GM12874 (cell line): ENCODE measurements around the gene VAV3.

Experiments used
- TF ChIP-seq, protein P1 (sequence below): IDR thresholded peaks from 2 replicates; pipeline ENCODE4 v1.5.1; 2011; ENCODE audit warnings: low read depth, mild to moderate bottlenecking, control low read depth, low read length, moderate library complexity; ENCODE audit not compliant: insufficient read depth

VAV3 gene

DNA sequence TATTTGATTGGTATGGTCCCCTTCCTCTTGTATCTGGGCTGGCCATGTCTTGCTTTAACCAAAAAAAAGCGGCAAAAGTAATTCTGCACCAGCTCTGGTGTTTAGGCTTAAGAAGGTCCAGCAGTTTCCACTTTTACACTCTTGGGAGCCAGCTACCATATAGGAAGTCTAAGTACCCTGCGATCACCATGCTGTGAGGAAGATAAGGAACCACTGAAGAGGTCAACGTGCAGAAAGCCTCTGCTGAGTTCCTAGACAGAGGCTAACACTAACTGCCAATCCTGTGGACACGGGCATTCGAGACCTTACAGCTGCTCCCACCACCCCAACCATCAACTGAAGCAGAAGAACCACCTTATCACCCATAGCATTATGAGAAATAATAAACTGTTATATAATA lies 331.4 kb downstream of the VAV3 start:
- TF ChIP-seq, protein P1, sequence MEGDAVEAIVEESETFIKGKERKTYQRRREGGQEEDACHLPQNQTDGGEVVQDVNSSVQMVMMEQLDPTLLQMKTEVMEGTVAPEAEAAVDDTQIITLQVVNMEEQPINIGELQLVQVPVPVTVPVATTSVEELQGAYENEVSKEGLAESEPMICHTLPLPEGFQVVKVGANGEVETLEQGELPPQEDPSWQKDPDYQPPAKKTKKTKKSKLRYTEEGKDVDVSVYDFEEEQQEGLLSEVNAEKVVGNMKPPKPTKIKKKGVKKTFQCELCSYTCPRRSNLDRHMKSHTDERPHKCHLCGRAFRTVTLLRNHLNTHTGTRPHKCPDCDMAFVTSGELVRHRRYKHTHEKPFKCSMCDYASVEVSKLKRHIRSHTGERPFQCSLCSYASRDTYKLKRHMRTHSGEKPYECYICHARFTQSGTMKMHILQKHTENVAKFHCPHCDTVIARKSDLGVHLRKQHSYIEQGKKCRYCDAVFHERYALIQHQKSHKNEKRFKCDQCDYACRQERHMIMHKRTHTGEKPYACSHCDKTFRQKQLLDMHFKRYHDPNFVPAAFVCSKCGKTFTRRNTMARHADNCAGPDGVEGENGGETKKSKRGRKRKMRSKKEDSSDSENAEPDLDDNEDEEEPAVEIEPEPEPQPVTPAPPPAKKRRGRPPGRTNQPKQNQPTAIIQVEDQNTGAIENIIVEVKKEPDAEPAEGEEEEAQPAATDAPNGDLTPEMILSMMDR: no peak

DNA sequence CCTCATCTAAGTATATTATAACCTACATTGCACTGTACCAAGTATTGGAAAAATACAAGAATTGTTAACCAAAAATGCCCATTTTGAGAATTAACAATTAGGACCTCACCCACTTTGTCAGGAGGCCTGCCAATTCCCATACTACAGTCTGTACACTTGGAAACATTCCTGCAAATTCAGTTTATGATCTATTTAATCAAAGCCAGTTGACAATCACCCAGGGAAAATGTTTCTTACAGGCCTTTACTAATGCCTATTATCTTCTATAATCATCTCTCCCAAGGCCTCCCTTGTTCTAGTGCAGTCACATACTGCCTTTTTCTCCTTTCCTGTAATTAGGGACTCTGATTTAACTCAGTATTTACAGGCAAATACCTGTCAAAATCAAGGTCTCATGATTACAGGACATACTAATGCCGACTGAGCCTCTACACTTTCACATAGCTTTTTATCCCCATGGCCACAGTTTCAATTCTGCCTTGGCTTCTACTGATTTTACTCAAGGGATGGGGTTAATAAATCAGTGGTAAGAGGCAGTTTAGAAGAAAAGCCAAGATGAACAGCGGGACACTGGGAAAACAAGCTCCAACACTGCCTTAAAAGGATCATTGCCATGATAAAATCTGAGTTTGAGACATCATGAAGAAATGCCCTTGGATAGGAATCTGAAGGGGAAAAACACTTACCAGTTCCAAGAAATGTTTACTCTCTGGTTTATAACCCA lies 338.7 kb downstream of the VAV3 start:
- TF ChIP-seq, protein P1: no peak

DNA sequence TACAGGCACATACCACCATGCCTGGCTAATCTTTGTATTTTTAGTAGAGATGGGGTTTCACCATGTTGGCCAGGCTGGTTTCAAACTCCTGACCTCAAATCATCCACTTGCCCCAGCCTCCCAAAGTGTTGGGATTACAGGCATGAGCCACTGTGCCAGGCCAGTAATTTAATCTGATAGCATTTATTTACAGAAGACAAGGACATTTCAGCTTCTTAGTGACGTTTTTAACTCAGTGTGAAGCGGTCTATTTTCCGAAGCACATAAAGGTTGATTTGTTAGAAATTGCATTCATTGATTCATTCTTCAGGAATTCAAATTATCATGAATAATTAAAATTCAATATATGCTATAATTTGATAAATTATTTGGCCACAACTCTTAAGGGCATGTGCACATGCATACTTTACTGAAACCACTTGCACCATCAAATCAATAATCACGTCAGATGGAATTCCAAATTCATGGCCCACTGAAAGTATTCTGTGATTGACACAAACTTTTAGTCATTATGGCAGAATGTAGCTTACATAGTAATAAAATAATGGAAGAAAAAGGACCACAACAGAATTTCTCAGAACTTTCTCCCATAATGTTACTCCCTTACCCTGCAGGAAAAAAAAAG lies 339.5 kb downstream of the VAV3 start:
- TF ChIP-seq, protein P1: no peak

DNA sequence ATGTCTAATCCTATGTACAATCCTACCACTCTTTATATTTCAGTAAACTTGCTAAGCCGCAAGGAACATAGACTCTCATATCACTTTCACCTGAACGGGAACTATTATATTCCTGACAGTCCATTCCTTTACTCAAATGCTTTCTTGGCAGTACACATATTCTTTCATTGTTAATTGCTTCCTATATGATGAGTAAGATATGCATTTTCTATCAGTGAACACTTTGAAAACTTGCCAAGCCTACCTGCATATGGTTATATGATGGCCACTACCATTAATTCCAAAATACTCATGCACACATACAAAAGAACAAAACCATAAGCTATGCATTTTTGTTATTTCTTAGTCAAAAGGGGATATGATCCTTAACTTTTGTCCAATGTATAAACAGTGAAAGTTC lies 341.5 kb downstream of the VAV3 start:
- TF ChIP-seq, protein P1: no peak

DNA sequence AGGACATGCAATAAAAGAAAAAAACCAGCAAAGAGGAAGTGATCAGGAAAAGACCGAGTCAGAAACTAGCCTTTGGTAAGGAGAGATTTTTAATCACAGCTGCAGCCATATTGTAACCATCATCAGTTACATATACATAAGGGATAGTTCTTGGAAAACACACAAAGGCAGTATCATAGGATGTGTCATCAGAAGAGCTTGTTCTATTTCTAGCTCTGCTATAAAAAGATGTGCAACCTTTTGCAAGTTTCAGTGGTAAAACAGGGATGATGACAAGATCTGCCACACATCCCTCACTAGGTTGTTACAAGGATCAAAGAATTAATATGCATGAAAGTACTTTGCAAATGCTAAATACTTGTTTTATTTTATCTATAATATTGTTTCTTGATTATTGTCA lies 342.0 kb downstream of the VAV3 start:
- TF ChIP-seq, protein P1: no peak

DNA sequence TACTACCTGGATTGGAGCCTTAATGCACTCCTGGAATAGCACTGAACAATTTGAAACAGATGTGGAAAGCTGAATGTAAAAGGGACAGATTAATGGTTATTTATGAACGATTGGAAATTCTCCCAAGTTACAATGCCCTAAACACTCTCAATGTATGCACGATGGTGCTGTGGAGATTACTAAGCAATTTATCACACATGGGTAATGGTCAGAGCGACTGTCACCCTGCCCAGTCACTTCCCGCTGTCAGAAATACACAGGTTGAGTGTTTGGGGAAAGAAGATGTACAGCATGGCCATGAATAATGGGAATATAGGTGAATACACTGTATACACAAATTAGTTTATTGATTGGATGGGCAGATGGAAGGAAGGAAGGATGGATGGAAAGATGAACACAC lies 342.4 kb downstream of the VAV3 start:
- TF ChIP-seq, protein P1: no peak

DNA sequence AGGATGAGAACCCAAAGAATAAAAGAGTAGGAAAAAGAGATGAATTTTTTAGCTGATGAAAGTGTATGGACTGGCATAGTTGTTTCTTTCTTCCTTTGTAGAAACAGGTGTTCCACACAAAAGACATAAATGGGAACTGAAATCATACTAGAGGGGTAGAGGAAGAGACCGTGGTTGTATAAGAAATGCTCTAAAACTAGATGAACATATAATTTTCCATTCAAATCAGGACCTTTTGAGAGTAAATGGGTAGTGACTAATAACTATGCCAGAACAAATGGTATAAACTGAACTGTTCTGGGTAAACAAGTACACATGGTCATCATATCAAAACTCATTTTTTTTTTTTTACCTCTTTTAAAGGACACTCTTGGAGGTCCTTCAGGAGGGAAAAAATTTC lies 344.2 kb downstream of the VAV3 start:
- TF ChIP-seq, protein P1: no peak
